ENCODE measurements around the gene SEC61G.

The SEC61G gene

GRCh38 chr7:54749200-54749599, 9.8 kb downstream of the SEC61G start:
- no peaks in the 10 kb centered on the region for H3K27me3 ChIP-seq (ENCODE audit: insufficient read depth, low read length)

GRCh38 chr7:54747234-54747633, 11.8 kb downstream of the SEC61G start:
- no peaks in the 10 kb centered on the region for H3K9me3 ChIP-seq (ENCODE audit: insufficient read depth, low read depth, low read length)
- no peaks in the 10 kb centered on the region for H3K27me3 ChIP-seq (ENCODE audit: insufficient read depth, low read length)
- H3K36me3 ChIP-seq (ENCODE audit: insufficient read depth, low read depth, low read length), result peaks cover 44% of the 10 kb centered on the region
- no peak overlapping the region for H3K9ac ChIP-seq (ENCODE audit: low read depth, low read length)
- no peaks in the 10 kb centered on the region for H3K4me1 ChIP-seq (ENCODE audit: insufficient read depth, low read length)
- H3K27ac ChIP-seq (ENCODE audit: low read length), result no peak overlapping the region
- no peak overlapping the region for H3K4me3 ChIP-seq (ENCODE audit: low read length)

More at GRCh38 chr7:54749200-54749599, 9.8 kb downstream of the SEC61G start:
- H3K36me3 ChIP-seq (ENCODE audit: insufficient read depth, low read depth, low read length), result peaks cover 62% of the 10 kb centered on the region
- no peaks in the 10 kb centered on the region for H3K9me3 ChIP-seq (ENCODE audit: insufficient read depth, low read depth, low read length)
- H3K9ac ChIP-seq (ENCODE audit: low read depth, low read length), result no peak overlapping the region
- H3K4me3 ChIP-seq (ENCODE audit: low read length), result no peak overlapping the region
- no peak overlapping the region for H3K27ac ChIP-seq (ENCODE audit: low read length)
- no peaks in the 10 kb centered on the region for H3K4me1 ChIP-seq (ENCODE audit: insufficient read depth, low read length)

- Histone ChIP-seq H3K4me3 (ENCODE audit: low read length) (no peak overlapping the region), H3K9me3 (ENCODE audit: insufficient read depth, low read depth, low read length) (no peaks in the 10 kb centered on the region), H3K27ac (ENCODE audit: low read length) (no peak overlapping the region), H3K36me3 (ENCODE audit: insufficient read depth, low read depth, low read length) (peaks cover 7% of the 10 kb centered on the region), H3K9ac (ENCODE audit: low read depth, low read length) (no peak overlapping the region), H3K27me3 (ENCODE audit: insufficient read depth, low read length) (no peaks in the 10 kb centered on the region), H3K4me1 (ENCODE audit: insufficient read depth, low read length) (no peaks in the 10 kb centered on the region)
These were observed 15.4 kb downstream of the SEC61G start for GRCh38 chr7:54743580-54743979.

- H3K27me3 ChIP-seq (ENCODE audit: insufficient read depth, low read length), result no peaks in the 10 kb centered on the region
- no peak overlapping the region for H3K27ac ChIP-seq (ENCODE audit: low read length)
- H3K4me1 ChIP-seq (ENCODE audit: insufficient read depth, low read length), result no peaks in the 10 kb centered on the region
- no peak overlapping the region for H3K4me3 ChIP-seq (ENCODE audit: low read length)
- no peaks in the 10 kb centered on the region for H3K9me3 ChIP-seq (ENCODE audit: insufficient read depth, low read depth, low read length)
- H3K9ac ChIP-seq (ENCODE audit: low read depth, low read length), result no peak overlapping the region
- H3K36me3 ChIP-seq (ENCODE audit: insufficient read depth, low read depth, low read length), result no peaks in the 10 kb centered on the region
These were observed 20.3 kb downstream of the SEC61G start for GRCh38 chr7:54738737-54739136.

GRCh38 chr7:54729107-54729506, 29.9 kb downstream of the SEC61G start:
- Histone ChIP-seq H3K4me3 (ENCODE audit: low read length) (no peak overlapping the region), H3K36me3 (ENCODE audit: insufficient read depth, low read depth, low read length) (no peaks in the 10 kb centered on the region), H3K9me3 (ENCODE audit: insufficient read depth, low read depth, low read length) (no peaks in the 10 kb centered on the region), H3K27ac (ENCODE audit: low read length) (no peak overlapping the region), H3K4me1 (ENCODE audit: insufficient read depth, low read length) (peaks cover 8% of the 10 kb centered on the region; the same call in 1 of the 2 replicates), H3K9ac (ENCODE audit: low read depth, low read length) (no peak overlapping the region), H3K27me3 (ENCODE audit: insufficient read depth, low read length) (no peaks in the 10 kb centered on the region)

GRCh38 chr7:54728411-54728810, 30.6 kb downstream of the SEC61G start:
- H3K4me1 ChIP-seq (ENCODE audit: insufficient read depth, low read length), result peaks cover 8% of the 10 kb centered on the region; the same call in 1 of the 2 replicates
- no peak overlapping the region for H3K27ac ChIP-seq (ENCODE audit: low read length)
- H3K4me3 ChIP-seq (ENCODE audit: low read length), result no peak overlapping the region
- H3K27me3 ChIP-seq (ENCODE audit: insufficient read depth, low read length), result no peaks in the 10 kb centered on the region
- H3K9me3 ChIP-seq (ENCODE audit: insufficient read depth, low read depth, low read length), result no peaks in the 10 kb centered on the region
- H3K9ac ChIP-seq (ENCODE audit: low read depth, low read length), result no peak overlapping the region
- H3K36me3 ChIP-seq (ENCODE audit: insufficient read depth, low read depth, low read length), result no peaks in the 10 kb centered on the region

- H3K36me3 ChIP-seq (ENCODE audit: insufficient read depth, low read depth, low read length), result no peaks in the 10 kb centered on the region
- no peak overlapping the region for H3K27ac ChIP-seq (ENCODE audit: low read length)
- H3K9me3 ChIP-seq (ENCODE audit: insufficient read depth, low read depth, low read length), result no peaks in the 10 kb centered on the region
- H3K4me3 ChIP-seq (ENCODE audit: low read length), result no peak overlapping the region
- H3K27me3 ChIP-seq (ENCODE audit: insufficient read depth, low read length), result no peaks in the 10 kb centered on the region
- H3K4me1 ChIP-seq (ENCODE audit: insufficient read depth, low read length), result peaks cover 8% of the 10 kb centered on the region; the same call in 1 of the 2 replicates
- no peak overlapping the region for H3K9ac ChIP-seq (ENCODE audit: low read depth, low read length)
These were observed 33.8 kb downstream of the SEC61G start for GRCh38 chr7:54725255-54725654.

- no peak overlapping the region for H3K4me3 ChIP-seq (ENCODE audit: low read length)
- no peak overlapping the region for H3K27ac ChIP-seq (ENCODE audit: low read length)
- H3K4me1 ChIP-seq (ENCODE audit: insufficient read depth, low read length), result no peaks in the 10 kb centered on the region
- peaks cover 3% of the 10 kb centered on the region; the same call in 1 of the 2 replicates for H3K9me3 ChIP-seq (ENCODE audit: insufficient read depth, low read depth, low read length)
- no peaks in the 10 kb centered on the region for H3K27me3 ChIP-seq (ENCODE audit: insufficient read depth, low read length)
- H3K9ac ChIP-seq (ENCODE audit: low read depth, low read length), result no peak overlapping the region
- H3K36me3 ChIP-seq (ENCODE audit: insufficient read depth, low read depth, low read length), result no peaks in the 10 kb centered on the region
These were observed 36.5 kb downstream of the SEC61G start for GRCh38 chr7:54722502-54722901.

GRCh38 chr7:54722026-54722425, 37.0 kb downstream of the SEC61G start:
- Histone ChIP-seq H3K9ac (ENCODE audit: low read depth, low read length) (no peak overlapping the region), H3K4me3 (ENCODE audit: low read length) (no peak overlapping the region), H3K36me3 (ENCODE audit: insufficient read depth, low read depth, low read length) (no peaks in the 10 kb centered on the region), H3K27me3 (ENCODE audit: insufficient read depth, low read length) (no peaks in the 10 kb centered on the region), H3K4me1 (ENCODE audit: insufficient read depth, low read length) (no peaks in the 10 kb centered on the region), H3K9me3 (ENCODE audit: insufficient read depth, low read depth, low read length) (peaks cover 8% of the 10 kb centered on the region; the same call in 1 of the 2 replicates), H3K27ac (ENCODE audit: low read length) (no peak overlapping the region)

GRCh38 chr7:54719974-54720373, 39.0 kb downstream of the SEC61G start:
- no peak overlapping the region for H3K27ac ChIP-seq (ENCODE audit: low read length)
- H3K4me3 ChIP-seq (ENCODE audit: low read length), result no peak overlapping the region
- no peaks in the 10 kb centered on the region for H3K36me3 ChIP-seq (ENCODE audit: insufficient read depth, low read depth, low read length)
- no peaks in the 10 kb centered on the region for H3K4me1 ChIP-seq (ENCODE audit: insufficient read depth, low read length)
- peaks cover 14% of the 10 kb centered on the region; the same call in 1 of the 2 replicates for H3K9me3 ChIP-seq (ENCODE audit: insufficient read depth, low read depth, low read length)
- no peak overlapping the region for H3K9ac ChIP-seq (ENCODE audit: low read depth, low read length)
- no peaks in the 10 kb centered on the region for H3K27me3 ChIP-seq (ENCODE audit: insufficient read depth, low read length)

- H3K36me3 ChIP-seq (ENCODE audit: insufficient read depth, low read depth, low read length), result no peaks in the 10 kb centered on the region
- peaks cover 14% of the 10 kb centered on the region; the same call in 1 of the 2 replicates for H3K9me3 ChIP-seq (ENCODE audit: insufficient read depth, low read depth, low read length)
- H3K27ac ChIP-seq (ENCODE audit: low read length), result no peak overlapping the region
- H3K4me3 ChIP-seq (ENCODE audit: low read length), result no peak overlapping the region
- H3K27me3 ChIP-seq (ENCODE audit: insufficient read depth, low read length), result no peaks in the 10 kb centered on the region
- no peak overlapping the region for H3K9ac ChIP-seq (ENCODE audit: low read depth, low read length)
- no peaks in the 10 kb centered on the region for H3K4me1 ChIP-seq (ENCODE audit: insufficient read depth, low read length)
These were observed 39.6 kb downstream of the SEC61G start for GRCh38 chr7:54719425-54719824.

GRCh38 chr7:54712820-54713219, 46.2 kb downstream of the SEC61G start:
- Histone ChIP-seq H3K27me3 (ENCODE audit: insufficient read depth, low read length) (no peaks in the 10 kb centered on the region), H3K9me3 (ENCODE audit: insufficient read depth, low read depth, low read length) (peaks cover 30% of the 10 kb centered on the region), H3K4me1 (ENCODE audit: insufficient read depth, low read length) (no peaks in the 10 kb centered on the region), H3K27ac (ENCODE audit: low read length) (no peak overlapping the region), H3K36me3 (ENCODE audit: insufficient read depth, low read depth, low read length) (no peaks in the 10 kb centered on the region), H3K4me3 (ENCODE audit: low read length) (no peak overlapping the region), H3K9ac (ENCODE audit: low read depth, low read length) (no peak overlapping the region)

Measured in iPS-20b (cell line).